B cell (primary cell): ENCODE data around the gene SLC9C1. TPM values are rescaled to one million over a fixed set of nuclear protein-coding genes. Genes with fewer than 3 reads are reported as not detected.

ENCODE experiments used
- ATAC-seq: fragments of 200-7000 bp; cut with Tn5 transposase; one replicate; pipeline ENCODE4 v1.10.0; 2021; ENCODE audit warnings: low read depth, mild to moderate bottlenecking, moderate number of reproducible peaks, moderate library complexity
- CTCF ChIA-PET: fragments of 350-600 bp; sonication (Branson Sonifier 250); formaldehyde crosslinking; loops from one replicate; lab custom pipeline; 2021; ENCODE audit warnings: antibody characterized with exemption, inconsistent platforms; lab: Charles Lee
- POLR2A ChIA-PET: fragments of 350-600 bp; sonication (Branson Sonifier 250); formaldehyde crosslinking; loops from one replicate; lab custom pipeline; 2021; ENCODE audit warnings: antibody characterized with exemption; lab: Charles Lee
- DNase-seq: peaks from one replicate; pipeline ENCODE4 v3.0.0; 2013
- H2AFZ ChIP-seq: 2 replicates; pipeline ENCODE4 v1.6.1; 2012; ENCODE audit warnings: mild to moderate bottlenecking, low read depth, low read length; ENCODE audit not compliant: insufficient read depth, poor library complexity, severe bottlenecking
- H3K27ac ChIP-seq, 2 donors: 1 replicate in 1 of 2; 2 replicates in 1 of 2; pipeline ENCODE4 v1.5.1; 2012 to 2013; ENCODE audit warnings: low read length in 2 of 2, mild to moderate bottlenecking in 2 of 2, moderate library complexity in 1 of 2
- H3K27me3 ChIP-seq, 4 experiments: fragments of 200-600 bp in 1 of 4; sonication (generic) in 1 of 4; replicated peaks in 1 of 4; 1 replicate in 2 of 4; 2 replicates in 2 of 4; pipeline versions ENCODE4 v1.6.1 to v1.7.0; 2013 to 2016; ENCODE audit warnings: low read length in 3 of 4, mild to moderate bottlenecking in 2 of 4, mixed read lengths in 1 of 4, moderate library complexity in 1 of 4; ENCODE audit not compliant: insufficient read depth in 4 of 4, control insufficient read depth in 3 of 4; ENCODE audit errors: control extremely low read depth in 1 of 4
- H3K36me3 ChIP-seq, 2 experiments: replicated peaks in 1 of 2; 1 replicate in 1 of 2; 2 replicates in 1 of 2; pipeline versions ENCODE4 v1.6.1 to v1.7.1; 2013; ENCODE audit warnings: low read length in 1 of 2; ENCODE audit not compliant: insufficient read depth in 2 of 2, control insufficient read depth in 1 of 2; ENCODE audit errors: control extremely low read depth in 1 of 2, extremely low read depth in 1 of 2
- H3K4me1 ChIP-seq, 2 donors: fragments of 200-600 bp in 1 of 2; sonication (generic) in 1 of 2; 1 replicate in 1 of 2; 2 replicates in 1 of 2; pipeline versions ENCODE4 v1.5.1 to v1.6.1; 2013 to 2017; ENCODE audit warnings: low read length in 2 of 2; ENCODE audit not compliant: control insufficient read depth in 2 of 2, insufficient read depth in 2 of 2
- H3K4me2 ChIP-seq: replicated peaks from 2 replicates; pipeline ENCODE3; 2012; ENCODE audit warnings: mild to moderate bottlenecking, low read depth, low read length; ENCODE audit not compliant: poor library complexity, severe bottlenecking
- H3K4me3 ChIP-seq, 5 experiments: fragments of 200-600 bp in 1 of 5; sonication (generic) in 1 of 5; 1 replicate in 3 of 5; 2 replicates in 2 of 5; pipeline versions ENCODE4 v1.5.1 to v1.7.0; 2011 to 2016; ENCODE audit warnings: low read length in 4 of 5, mild to moderate bottlenecking in 4 of 5, low read depth in 2 of 5, control low read depth in 1 of 5, moderate library complexity in 1 of 5; ENCODE audit not compliant: insufficient read depth in 1 of 5; ENCODE audit errors: control extremely low read depth in 1 of 5, extremely low read depth in 1 of 5
- H3K79me2 ChIP-seq: fragments of 200-600 bp; sonication (generic); one replicate; pipeline ENCODE4 v1.6.0; 2016; ENCODE audit warnings: low read length; ENCODE audit not compliant: control insufficient read depth, insufficient read depth
- H3K9ac ChIP-seq: fragments of 200-600 bp; sonication (generic); 2 replicates; pipeline ENCODE4 v1.6.1; 2017; ENCODE audit warnings: mild to moderate bottlenecking, low read length, moderate library complexity
- H3K9me3 ChIP-seq, 3 donors: one replicate each; pipeline versions ENCODE4 v1.6.1 to v1.7.1; 2013; ENCODE audit warnings: low read length in 2 of 3; ENCODE audit not compliant: control insufficient read depth in 2 of 3, insufficient read depth in 1 of 3; ENCODE audit errors: control extremely low read depth in 1 of 3
- H4K20me1 ChIP-seq: 2 replicates; pipeline ENCODE4 v1.6.0; 2012; ENCODE audit warnings: mild to moderate bottlenecking, low read length; ENCODE audit not compliant: insufficient read depth, control insufficient read depth, poor library complexity, severe bottlenecking
- H3K27ac Mint-ChIP-seq: one replicate; pipeline ENCODE4 v1.8.0; 2021; ENCODE audit warnings: mixed read lengths
- H3K27me3 Mint-ChIP-seq: one replicate; pipeline ENCODE4 v1.8.0; 2021; ENCODE audit warnings: mixed read lengths
- H3K4me1 Mint-ChIP-seq: one replicate; pipeline ENCODE4 v1.8.0; 2021; ENCODE audit warnings: mixed read lengths
- H3K4me3 Mint-ChIP-seq: one replicate; pipeline ENCODE4 v1.8.0; 2021; ENCODE audit warnings: mixed read lengths
- H3K9me3 Mint-ChIP-seq: one replicate; pipeline ENCODE4 v1.8.0; 2022; ENCODE audit warnings: mixed read lengths; ENCODE audit not compliant: insufficient read depth
- CTCF ChIP-seq: fragments of 200-600 bp; IDR thresholded peaks from one replicate; pipeline ENCODE4 v1.8.0; 2022; ENCODE audit warnings: antibody characterized with exemption, mild to moderate bottlenecking
- EZH2 ChIP-seq: IDR thresholded peaks from 2 replicates; pipeline ENCODE4 v1.6.1; 2012; ENCODE audit warnings: borderline replicate concordance, low read depth, mild to moderate bottlenecking, moderate library complexity, low read length; ENCODE audit not compliant: insufficient read depth, poor library complexity, severe bottlenecking
- WGBS: methylation state at CpG from one replicate; pipeline ENCODE4 v1.1.5; 2013; ENCODE audit warnings: missing lambda C conversion rate; ENCODE audit not compliant: insufficient coverage; 5-methylcytosine and 5-hydroxymethylcytosine counted together
- intact Hi-C: fragments of 100-400 bp; cut with micrococcal nuclease; formaldehyde crosslinking; loops from one replicate; pipeline ENCODE4 v1.10.0; 2022
- polyA plus RNA-seq: library from polyadenylated mRNA; depleted of rRNA; stranded (reverse); fragments of >200 nt; gene quantifications from 2 replicates; pipeline ENCODE4 v1.2.3, GENCODE V29; 2012
- total RNA-seq, 2 donors: library from RNA; stranded (reverse); fragments of 120-200 nt in 1 of 2; gene quantifications; 1 replicate in 1 of 2; 2 replicates in 1 of 2; pipeline versions ENCODE4 v1.2.3 to v1.2.4, GENCODE V29; 2013 to 2022

SLC9C1 gene
- total and polyA plus RNA-seq, 2 donors (not counting 1 experiment from before 2014, with no cell fraction given), result 0.07 to 0.49 TPM

GRCh38 chr3:112228786-112229185, 65.2 kb downstream of the SLC9C1 start:
- Histone ChIP-seq H3K36me3 (no peaks in the 10 kb centered on the region), H3K4me3 (no peak overlapping the region), H4K20me1 (no peaks in the 10 kb centered on the region), H3K4me1 (no peaks in the 10 kb centered on the region), H3K4me2 (no peak overlapping the region), H3K27me3 (no peaks in the 10 kb centered on the region), H3K27ac (no peak overlapping the region), H3K9ac (no peak overlapping the region), H2AFZ (no peak overlapping the region), H3K79me2 (no peaks in the 10 kb centered on the region), H3K9me3 (peaks cover 5 to 20% (median 10%) of the 10 kb centered on the region in 3 donors)
- CTCF ChIA-PET, result no interaction called here
- intact Hi-C loops, result no loop called here
- TF ChIP-seq EZH2, result no peak
- no peak for TF ChIP-seq CTCF
- Mint-ChIP-seq H3K4me3 (no peak overlapping the region), H3K4me1 (no peaks in the 10 kb centered on the region), H3K27ac (no peak overlapping the region), H3K27me3 (peaks cover 2% of the 10 kb centered on the region), H3K9me3 (peaks cover 7% of the 10 kb centered on the region)
- WGBS, result no CpG with 5 or more reads among the region's 1 CpG
- no peak for ATAC-seq
- POLR2A ChIA-PET, result no interaction called here
- DNase-seq, result no peak

- H3K27me3 ChIP-seq, result no peaks in the 10 kb centered on the region
- no peak overlapping the region for H3K9ac ChIP-seq
- H3K4me3 ChIP-seq, result no peak overlapping the region
- ChIA-PET POLR2A (no interaction called here), CTCF (no interaction called here)
- no peaks in the 10 kb centered on the region for H4K20me1 ChIP-seq
- H3K4me3 Mint-ChIP-seq, result no peak overlapping the region
- no peaks in the 10 kb centered on the region for H3K4me1 Mint-ChIP-seq
- no peaks in the 10 kb centered on the region for H3K79me2 ChIP-seq
- no CpG with 5 or more reads among the region's 3 CpGs for WGBS
- H3K36me3 ChIP-seq, result no peaks in the 10 kb centered on the region
- no peak overlapping the region for H3K27ac ChIP-seq
- H3K4me2 ChIP-seq, result no peak overlapping the region
- no peaks in the 10 kb centered on the region for H3K9me3 ChIP-seq
- no peaks in the 10 kb centered on the region for H3K9me3 Mint-ChIP-seq
- DNase-seq (no peak), ATAC-seq (no peak)
- H3K27ac Mint-ChIP-seq, result no peak overlapping the region
- no peaks in the 10 kb centered on the region for H3K27me3 Mint-ChIP-seq
- no peak for TF ChIP-seq EZH2
- no peak for TF ChIP-seq CTCF
- H3K4me1 ChIP-seq, result no peaks in the 10 kb centered on the region
- no peak overlapping the region for H2AFZ ChIP-seq
- intact Hi-C loops, result no loop called here
Measured at GRCh38 chr3:112200317-112200666, 93.7 kb downstream of the SLC9C1 start.
